Adipocyte (in vitro differentiated cells): Measurements from ENCODE around the gene CDC40.
A peak's percentile ranks its signal among the peaks of the same experiment; 100 is the strongest.

Source experiments
- DNase-seq: peaks from one replicate; pipeline ENCODE4 v3.0.0-alpha.2; 2015; ENCODE audit warnings: low read depth
- H3K27me3 ChIP-seq: replicated peaks from 2 replicates; pipeline ENCODE4 v1.7.0; 2013; ENCODE audit warnings: mild to moderate bottlenecking, low read length, moderate library complexity; ENCODE audit not compliant: control insufficient read depth, insufficient read depth
- H3K36me3 ChIP-seq: 2 replicates; pipeline ENCODE4 v1.7.0; 2013; ENCODE audit warnings: low read length, mild to moderate bottlenecking, moderate library complexity; ENCODE audit not compliant: control insufficient read depth, insufficient read depth, severe bottlenecking
- H3K4me1 ChIP-seq: 2 replicates; pipeline ENCODE4 v1.7.0; 2013; ENCODE audit warnings: mild to moderate bottlenecking, low read length, moderate library complexity; ENCODE audit not compliant: control insufficient read depth, insufficient read depth
- H3K4me3 ChIP-seq: 2 replicates; pipeline ENCODE4 v1.7.0; 2013; ENCODE audit warnings: mild to moderate bottlenecking, low read length, moderate library complexity
- H3K9ac ChIP-seq: 2 replicates; pipeline ENCODE4 v1.7.0; 2013; ENCODE audit warnings: mild to moderate bottlenecking, low read length, moderate library complexity
- H3K9me3 ChIP-seq: 2 replicates; pipeline ENCODE4 v1.7.0; 2013; ENCODE audit warnings: mild to moderate bottlenecking, low read length, moderate library complexity; ENCODE audit not compliant: control insufficient read depth

CDC40 gene

GRCh38 chr6:110181131-110182030 is 1.2 kb downstream of the CDC40 start:
- Histone ChIP-seq H3K9me3 (no peaks in the 10 kb centered on the region), H3K36me3 (no peaks in the 10 kb centered on the region), H3K4me1 (peaks cover 47% of the 10 kb centered on the region), H3K4me3 (peak overlapping the region; percentile 97), H3K27me3 (no peaks in the 10 kb centered on the region), H3K9ac (peak overlapping the region; percentile 97)
- DNase-seq: peak; percentile 11

GRCh38 chr6:110183292-110183885 is 3.2 kb downstream of the CDC40 start:
- H3K36me3 ChIP-seq: no peaks in the 10 kb centered on the region
- DNase-seq: no peak
- H3K4me1 ChIP-seq: peaks cover 48% of the 10 kb centered on the region
- no peaks in the 10 kb centered on the region for H3K27me3 ChIP-seq
- H3K9ac ChIP-seq: no peak overlapping the region
- H3K4me3 ChIP-seq: peak overlapping the region; percentile 31
- H3K9me3 ChIP-seq: no peaks in the 10 kb centered on the region

- no peak for DNase-seq
- H3K9ac ChIP-seq: no peak overlapping the region
- H3K9me3 ChIP-seq: no peaks in the 10 kb centered on the region
- no peaks in the 10 kb centered on the region for H3K36me3 ChIP-seq
- peaks cover 54% of the 10 kb centered on the region for H3K4me1 ChIP-seq
- H3K27me3 ChIP-seq: no peaks in the 10 kb centered on the region
- H3K4me3 ChIP-seq: no peak overlapping the region
Observed at GRCh38 chr6:110185879-110186278, 5.7 kb downstream of the CDC40 start.

GRCh38 chr6:110188791-110189190 is 8.6 kb downstream of the CDC40 start:
- Histone ChIP-seq H3K4me1 (peaks cover 25% of the 10 kb centered on the region), H3K9me3 (no peaks in the 10 kb centered on the region), H3K4me3 (no peak overlapping the region), H3K27me3 (no peaks in the 10 kb centered on the region), H3K36me3 (peaks cover 4% of the 10 kb centered on the region), H3K9ac (no peak overlapping the region)
- DNase-seq: peak; percentile 10

GRCh38 chr6:110190726-110191125 is 10.5 kb downstream of the CDC40 start:
- H3K27me3 ChIP-seq: no peaks in the 10 kb centered on the region
- no peak overlapping the region for H3K4me3 ChIP-seq
- H3K9me3 ChIP-seq: no peaks in the 10 kb centered on the region
- H3K36me3 ChIP-seq: peaks cover 11% of the 10 kb centered on the region
- no peak overlapping the region for H3K9ac ChIP-seq
- no peak for DNase-seq
- peaks cover 14% of the 10 kb centered on the region for H3K4me1 ChIP-seq

GRCh38 chr6:110191477-110191876 is 11.2 kb downstream of the CDC40 start:
- peaks cover 14% of the 10 kb centered on the region for H3K4me1 ChIP-seq
- no peaks in the 10 kb centered on the region for H3K27me3 ChIP-seq
- no peak overlapping the region for H3K4me3 ChIP-seq

GRCh38 chr6:110195639-110196038 is 15.4 kb downstream of the CDC40 start:
- no peaks in the 10 kb centered on the region for H3K27me3 ChIP-seq
- no peak overlapping the region for H3K4me3 ChIP-seq
- H3K4me1 ChIP-seq: no peaks in the 10 kb centered on the region
- no peaks in the 10 kb centered on the region for H3K9me3 ChIP-seq
- H3K36me3 ChIP-seq: peaks cover 11% of the 10 kb centered on the region
- DNase-seq: no peak
- no peak overlapping the region for H3K9ac ChIP-seq

More at GRCh38 chr6:110191477-110191876, 11.2 kb downstream of the CDC40 start:
- H3K9ac ChIP-seq: no peak overlapping the region
- H3K9me3 ChIP-seq: no peaks in the 10 kb centered on the region
- H3K36me3 ChIP-seq: peaks cover 11% of the 10 kb centered on the region
- DNase-seq: no peak

- DNase-seq: no peak
- no peak overlapping the region for H3K9ac ChIP-seq
- H3K4me1 ChIP-seq: no peaks in the 10 kb centered on the region
- H3K27me3 ChIP-seq: no peaks in the 10 kb centered on the region
- H3K4me3 ChIP-seq: no peak overlapping the region
- no peaks in the 10 kb centered on the region for H3K9me3 ChIP-seq
- peaks cover 11% of the 10 kb centered on the region for H3K36me3 ChIP-seq
Observed at GRCh38 chr6:110196874-110197273, 16.6 kb downstream of the CDC40 start.

- peaks cover 10% of the 10 kb centered on the region for H3K36me3 ChIP-seq
- H3K27me3 ChIP-seq: no peaks in the 10 kb centered on the region
- no peak overlapping the region for H3K4me3 ChIP-seq
- H3K9ac ChIP-seq: no peak overlapping the region
- DNase-seq: no peak
- no peaks in the 10 kb centered on the region for H3K9me3 ChIP-seq
- H3K4me1 ChIP-seq: no peaks in the 10 kb centered on the region
Observed at GRCh38 chr6:110198561-110198960, 18.3 kb downstream of the CDC40 start.

GRCh38 chr6:110201151-110201884 is 21.1 kb downstream of the CDC40 start:
- Histone ChIP-seq H3K4me1 (no peaks in the 10 kb centered on the region), H3K36me3 (no peaks in the 10 kb centered on the region), H3K27me3 (no peaks in the 10 kb centered on the region), H3K9me3 (no peaks in the 10 kb centered on the region), H3K4me3 (no peak overlapping the region), H3K9ac (no peak overlapping the region)
- DNase-seq: no peak

GRCh38 chr6:110207652-110208051 is 27.4 kb downstream of the CDC40 start:
- Histone ChIP-seq H3K4me3 (no peak overlapping the region), H3K27me3 (no peaks in the 10 kb centered on the region), H3K36me3 (peaks cover 47% of the 10 kb centered on the region), H3K9me3 (no peaks in the 10 kb centered on the region), H3K4me1 (no peaks in the 10 kb centered on the region), H3K9ac (no peak overlapping the region)
- no peak for DNase-seq
